Fibroblast of upper back skin (primary cell): ENCODE measurements around the gene ITIH4.
A peak's percentile ranks its signal among the peaks of the same experiment; 100 is the strongest.
"Not testable (repeated sequence)": the region's sequence is repeated elsewhere in the genome, so short reads cannot be mapped to it uniquely, and the experiment has no call there.

Experiments used
- DNase-seq: peaks from one replicate; pipeline ENCODE4 v3.0.0-alpha.2; 2013

ITIH4 gene

GRCh38 chr3:52779837-52780585 is 50.5 kb downstream of the ITIH4 start:
- no peak for DNase-seq

GRCh38 chr3:52779011-52779836 is 51.2 kb downstream of the ITIH4 start:
- no peak for DNase-seq

- DNase-seq: no peak
Measured at GRCh38 chr3:52777959-52778805, 52.3 kb downstream of the ITIH4 start.

DNA sequence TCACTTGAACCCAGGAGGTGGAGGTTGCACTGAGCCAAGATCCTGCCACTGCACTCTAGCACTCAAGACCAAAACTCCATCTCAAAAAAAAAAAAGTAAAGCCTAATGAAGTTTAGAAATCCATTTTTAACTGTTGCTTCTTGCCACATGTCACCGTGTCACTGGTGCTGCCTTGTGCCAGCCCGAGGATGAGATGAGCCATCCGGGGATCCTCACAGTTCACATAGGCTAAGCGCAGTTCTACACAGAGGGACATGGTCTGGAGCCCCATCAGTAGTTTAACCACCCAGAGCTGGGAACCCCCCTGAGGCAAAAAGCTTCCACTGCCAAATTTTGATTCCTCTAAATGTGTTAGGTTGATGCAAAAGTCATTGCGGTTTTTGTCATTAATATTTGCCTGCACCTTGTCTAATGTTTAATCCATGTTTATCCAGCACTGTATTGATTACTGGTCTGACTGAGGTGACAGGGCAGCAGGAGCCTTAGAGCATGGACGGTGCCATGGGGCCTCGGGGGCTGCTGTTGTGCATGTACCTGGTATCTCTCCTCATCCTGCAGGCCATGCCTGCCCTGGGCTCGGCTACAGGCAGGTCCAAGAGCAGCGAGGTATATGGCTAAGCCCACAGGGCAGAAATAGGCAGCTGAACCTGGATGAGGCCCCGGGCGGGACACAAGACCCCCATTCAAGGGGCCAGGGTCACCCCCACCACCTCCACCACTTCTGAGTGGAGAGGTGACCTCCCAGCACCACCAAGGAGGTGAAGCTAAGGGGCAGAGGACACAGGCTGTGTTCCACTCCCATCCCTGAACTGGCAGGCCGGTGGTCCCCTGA is 53.1 kb downstream of the ITIH4 start, which contains the start of gene ITIH1:
TSS of gene ITIH1 (plus strand) at position 473 of the 832 bp plus-strand sequence. CDS start at position 490, 17 bp downstream.
- no peak for DNase-seq

- not testable (repeated sequence) for DNase-seq
Measured at GRCh38 chr3:52776486-52776885, 54.0 kb downstream of the ITIH4 start.

DNA sequence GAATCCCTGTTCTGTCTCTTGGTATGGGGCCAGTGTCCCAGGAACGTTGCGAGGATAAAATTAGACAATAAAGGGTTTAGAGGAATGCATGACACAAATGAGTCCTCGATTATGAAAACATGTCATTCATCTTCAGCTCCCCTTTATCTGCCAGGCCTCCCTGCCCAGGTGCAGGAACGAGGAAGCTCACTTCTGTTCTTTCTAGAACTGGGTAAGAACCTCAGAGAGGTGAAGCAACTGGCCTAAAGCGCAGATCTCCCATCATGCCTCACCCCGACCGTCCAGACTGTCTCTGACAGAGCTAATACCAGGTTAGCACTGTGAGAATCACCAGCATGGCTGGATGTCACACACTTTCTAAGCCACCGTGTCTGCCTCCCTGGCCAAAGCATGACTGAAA is 54.6 kb downstream of the ITIH4 start:
- DNase-seq: no peak

GRCh38 chr3:52774901-52775864 is 55.3 kb downstream of the ITIH4 start:
- DNase-seq: no peak

- DNase-seq: no peak
Measured at GRCh38 chr3:52774066-52774713, 56.3 kb downstream of the ITIH4 start.

GRCh38 chr3:52773361-52774065 is 57.0 kb downstream of the ITIH4 start:
- no peak for DNase-seq

DNA sequence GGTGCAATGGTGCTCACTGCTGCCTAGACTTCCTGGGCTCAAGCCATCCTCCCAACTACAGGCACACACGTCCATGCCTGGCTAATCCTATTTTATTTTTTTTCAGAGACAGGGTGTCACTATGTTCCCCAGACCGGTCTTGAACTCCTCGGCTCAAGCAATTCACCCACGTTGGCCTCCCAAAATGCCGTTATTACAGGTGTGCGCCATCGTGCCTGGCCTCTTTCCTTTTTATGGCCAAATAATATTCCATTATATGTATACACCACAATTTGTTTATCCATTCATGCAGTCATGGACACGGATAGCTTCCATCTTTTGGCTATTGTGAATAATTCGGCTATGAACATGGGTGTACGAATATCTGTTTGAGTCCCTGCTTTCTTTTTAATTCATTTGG is 58.8 kb downstream of the ITIH4 start:
- DNase-seq: no peak

DNA sequence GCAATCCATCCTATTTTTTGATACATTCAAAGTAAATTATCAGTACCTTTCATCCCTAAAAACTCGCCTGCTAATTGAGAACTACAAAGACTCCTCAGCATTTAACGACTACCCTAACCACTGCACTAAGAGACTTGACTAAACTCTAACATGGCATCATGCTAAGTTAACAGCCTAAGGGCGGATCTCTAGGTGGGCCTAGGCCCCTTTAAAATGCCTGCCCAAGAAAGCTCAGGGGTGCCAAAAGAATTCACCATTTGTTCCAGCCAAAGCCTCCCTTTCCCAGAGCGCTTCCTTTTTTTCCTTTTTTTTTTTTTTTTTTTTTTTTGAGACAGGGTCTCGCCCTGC is 59.2 kb downstream of the ITIH4 start:
- no peak for DNase-seq

DNA sequence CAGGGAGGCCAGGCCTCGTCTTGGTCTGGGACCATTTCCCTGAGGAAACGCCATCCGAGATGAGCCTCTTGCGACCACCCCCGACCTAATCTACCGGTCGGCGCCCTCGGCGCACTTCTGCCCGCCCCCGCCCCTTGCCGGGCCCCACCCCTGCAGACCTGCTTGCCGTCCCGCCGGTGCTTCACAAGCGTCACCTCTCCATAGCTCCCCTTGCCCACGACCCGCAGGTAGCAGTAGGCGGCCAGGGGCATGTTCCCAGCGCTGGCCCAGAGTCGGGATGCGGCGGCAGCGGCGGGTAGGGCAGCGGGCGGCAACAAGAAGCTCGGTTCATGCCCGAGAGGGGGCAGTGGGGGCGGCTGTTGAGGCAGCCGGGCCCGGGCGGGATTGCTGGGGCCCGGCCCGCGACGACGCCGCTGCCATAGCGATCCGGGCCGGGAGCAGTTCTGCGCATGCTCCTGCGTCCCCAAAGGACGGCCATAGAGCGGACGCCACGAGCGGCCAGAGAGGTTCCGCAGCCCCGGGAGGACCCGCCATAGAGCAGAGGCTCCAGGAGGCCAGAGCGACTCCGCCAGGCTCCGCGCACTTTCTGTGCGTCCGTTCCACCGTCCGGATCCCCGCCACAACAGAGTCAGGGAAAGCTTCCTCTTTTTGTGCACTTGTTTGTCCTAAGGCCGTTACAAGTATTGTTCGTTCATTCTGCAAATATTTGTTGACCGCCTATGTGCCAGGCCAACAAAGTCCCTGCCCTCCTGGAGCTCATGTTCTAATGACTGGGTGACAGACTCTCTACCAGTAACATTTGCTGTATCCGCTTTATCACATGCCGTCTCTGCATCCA is 59.8 kb downstream of the ITIH4 start, which contains the start of gene NEK4:
TSS of gene NEK4 (minus strand) at position 445 of the 838 bp plus-strand sequence. CDS start at position 251, 194 bp downstream.
- DNase-seq: peak; percentile 89

GRCh38 chr3:52769786-52770455 is 60.6 kb downstream of the ITIH4 start:
- no peak for DNase-seq

GRCh38 chr3:52763466-52763865 is 67.0 kb downstream of the ITIH4 start:
- DNase-seq: no peak
